Ovary (tissue), 9 donors: ENCODE data around the gene EFL1. TPM values are rescaled to one million over a fixed set of nuclear protein-coding genes. Genes with fewer than 3 reads are reported as not detected.

Experiments
- DNase-seq, 5 donors: peaks; one replicate each; pipeline ENCODE4 v3.0.0-alpha.2; 2019 to 2020
- H3K27ac ChIP-seq, 2 donors: fragments of 200-600 bp; one replicate each; pipeline versions ENCODE4 v1.5.1 to v1.8.0; 2019 to 2022
- H3K27me3 ChIP-seq: fragments of 200-600 bp; one replicate; pipeline ENCODE4 v1.8.0; 2022
- H3K36me3 ChIP-seq: fragments of 200-600 bp; sonication (generic); one replicate; pipeline ENCODE4 v1.5.1; 2019
- H3K4me1 ChIP-seq: one replicate; pipeline ENCODE4 v1.8.1; 2013; ENCODE audit warnings: mild to moderate bottlenecking, moderate library complexity; ENCODE audit not compliant: insufficient read depth
- H3K4me3 ChIP-seq: fragments of 200-600 bp; sonication (generic); one replicate; pipeline ENCODE4 v1.5.1; 2017
- H3K9me3 ChIP-seq, 2 donors: fragments of 200-600 bp in 1 of 2; sonication (generic) in 1 of 2; one replicate each; pipeline versions ENCODE4 v1.5.1 to v1.8.1; 2013 to 2019; ENCODE audit warnings: mild to moderate bottlenecking in 1 of 2, moderate library complexity in 1 of 2
- CTCF ChIP-seq, 3 donors: fragments of 450-650 bp in 2 of 3; fragments of 200-600 bp in 1 of 3; IDR thresholded peaks; one replicate each; pipeline versions ENCODE4 v1.5.1 to v1.8.0; 2016 to 2022; ENCODE audit warnings: antibody characterized with exemption in 3 of 3, mild to moderate bottlenecking in 1 of 3
- EP300 ChIP-seq: sonication (generic); formaldehyde crosslinking; IDR thresholded peaks from one replicate; pipeline ENCODE4 v1.6.1; 2017; ENCODE audit warnings: antibody characterized with exemption
- POLR2A ChIP-seq: fragments of 450-650 bp; IDR thresholded peaks from one replicate; pipeline ENCODE4 v1.6.1; 2017; ENCODE audit warnings: antibody characterized with exemption, mild to moderate bottlenecking, moderate library complexity
- WGBS, 3 donors: extraction: QIAGEN DNeasy Blood & Tissue Kit in 1 of 3; methylation state at CpG; one replicate each; pipeline versions ENCODE4 v1.1.5 to v1.1.7; 2013 to 2017; 5-methylcytosine and 5-hydroxymethylcytosine counted together
- intact Hi-C, 4 donors: fragments of 100-400 bp; cut with DNase I; formaldehyde crosslinking; loops; one replicate each; pipeline versions ENCODE4 v1.11.0 to v1.15.1; 2022 to 2023
- polyA plus RNA-seq, 2 donors: library from polyadenylated mRNA; stranded (reverse); fragments of 200-250 nt in 1 of 2; fragments of 350-450 nt in 1 of 2; fragmentation: Illumina TruSeq in 1 of 2; extraction: RNeasy Lipid Tissue Mini Kit (QIAGEN cat#74804) in 1 of 2; gene quantifications; one replicate each; pipeline ENCODE4 v1.2.3, GENCODE V29; 2013 to 2014
- total RNA-seq, 7 donors: library from RNA; depleted of rRNA in 2 of 7; stranded (reverse); fragments of >200 nt in 2 of 7; fragmentation: NEBNext Ultra II Directional in 3 of 7; extraction: Animal tissue kit (Norgen Biotek cat#: 25700) in 3 of 7; gene quantifications; one replicate each; pipeline versions ENCODE4 v1.1.0 to v1.2.4, GENCODE V29; 2016 to 2023
- donor health status: DM: no; HTN: no; CAD: no; lungs with moderate emphysema.
- donor health status: DM: no; HTN: no; CAD: no.
- donor health status: Bipolar disorder and iron deficiency.
- donor health status: DM: yes; HTN: yes; CAD: no.
- donor health status: DM: no; HTN: no; CAD: no.
- donor health status: DM: yes; HTN: yes; CAD: no.

EFL1 gene
- total and polyA plus RNA-seq, 9 donors = 4.1 to 15.2 (median 8.9) TPM

GRCh38 chr15:82306791-82307713, 44.5 kb upstream of the EFL1 start:
- WGBS, 3 donors = 80 to 86% (median 83%) methylated on average over 16 of the region's 16 CpGs
- H3K4me1 ChIP-seq = no peaks in the 10 kb centered on the region
- no peak overlapping the region for H3K27ac ChIP-seq
- no peaks in the 10 kb centered on the region for H3K9me3 ChIP-seq
- TF ChIP-seq CTCF (IDR thresholded peaks at IDR 0.05) (no peak), EP300 (no peak), POLR2A (no peak)
- no peaks in the 10 kb centered on the region for H3K27me3 ChIP-seq
- no peak overlapping the region for H3K4me3 ChIP-seq
- intact Hi-C loops = no loop called here
- H3K36me3 ChIP-seq = no peaks in the 10 kb centered on the region
- DNase-seq = no peak

- intact Hi-C loops = no loop called here
- TF ChIP-seq EP300 (no peak), CTCF (IDR thresholded peaks at IDR 0.05) (no peak), POLR2A (no peak)
- Histone ChIP-seq H3K4me1 (no peaks in the 10 kb centered on the region), H3K36me3 (no peaks in the 10 kb centered on the region), H3K9me3 (no peaks in the 10 kb centered on the region), H3K27ac (no peak overlapping the region), H3K4me3 (no peak overlapping the region), H3K27me3 (no peaks in the 10 kb centered on the region)
- WGBS, 3 donors = 86 to 89% (median 87%) methylated on average over 6 to 7 of the region's 7 CpGs
- DNase-seq = no peak
These were observed 43.1 kb upstream of the EFL1 start for GRCh38 chr15:82305621-82306048.

GRCh38 chr15:82304778-82305090, 42.2 kb upstream of the EFL1 start:
- Histone ChIP-seq H3K4me3 (no peak overlapping the region), H3K27me3 (no peaks in the 10 kb centered on the region), H3K4me1 (no peaks in the 10 kb centered on the region), H3K9me3 (no peaks in the 10 kb centered on the region), H3K27ac (no peak overlapping the region), H3K36me3 (no peaks in the 10 kb centered on the region)
- TF ChIP-seq POLR2A (no peak), CTCF (IDR thresholded peaks at IDR 0.05) (no peak), EP300 (no peak)
- intact Hi-C loops = no loop called here
- WGBS, 3 donors = 80 to 88% (median 85%) methylated on average over 4 of the region's 4 CpGs
- DNase-seq = no peak

DNA sequence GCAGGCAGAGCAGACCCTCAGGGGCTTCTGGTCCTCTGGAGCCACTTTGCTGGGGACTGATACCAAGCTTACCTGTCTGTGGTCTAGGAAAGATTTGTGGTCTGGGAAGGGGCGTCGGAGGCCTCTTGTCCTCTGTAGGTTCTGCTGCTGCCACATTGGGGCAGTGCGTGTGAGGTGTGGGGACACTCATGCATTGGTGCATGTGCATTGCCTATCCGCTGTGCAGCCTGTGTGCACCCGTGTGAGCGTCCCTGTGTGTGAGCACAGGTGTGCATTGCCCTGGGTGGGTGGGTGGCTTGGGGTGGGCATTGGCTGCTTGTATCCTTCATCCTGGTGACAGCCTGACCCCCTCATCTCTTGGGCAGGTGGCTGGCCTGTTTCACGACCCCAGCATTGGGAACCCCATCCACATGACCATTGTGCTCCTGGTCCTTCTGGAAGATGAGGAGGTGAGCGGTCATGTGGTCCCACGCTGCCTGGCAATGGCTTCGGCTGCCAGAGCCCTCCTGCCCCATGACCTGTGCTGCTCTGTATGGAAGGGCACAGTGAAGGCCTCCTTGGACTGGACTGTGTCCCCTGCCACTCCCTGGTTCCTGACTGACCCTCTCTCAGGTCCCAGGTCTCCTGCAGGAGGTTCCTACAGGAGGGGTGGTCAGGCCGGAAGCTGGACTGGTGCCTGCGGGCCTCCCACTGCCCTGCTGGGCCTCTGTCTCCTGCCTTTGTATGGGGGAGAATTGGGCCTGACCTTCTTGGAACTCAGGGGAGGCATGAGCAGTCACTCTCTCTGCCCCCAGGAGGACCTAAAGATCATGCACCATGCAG, 41.6 kb upstream of the EFL1 start:
- no peaks in the 10 kb centered on the region for H3K27me3 ChIP-seq
- TF ChIP-seq EP300 (no peak), CTCF (IDR thresholded peaks at IDR 0.05) (no peak), POLR2A (no peak)
- no peak overlapping the region for H3K27ac ChIP-seq
- intact Hi-C loops = no loop called here
- no peak overlapping the region for H3K4me3 ChIP-seq
- no peaks in the 10 kb centered on the region for H3K4me1 ChIP-seq
- H3K36me3 ChIP-seq = no peaks in the 10 kb centered on the region
- no peaks in the 10 kb centered on the region for H3K9me3 ChIP-seq
- WGBS, 3 donors = 91 to 96% (median 96%) methylated on average over 11 to 12 of the region's 12 CpGs
- no peak for DNase-seq
